ENCODE measurements around the gene H2AZ2.

H2AZ2 gene

GRCh38 chr7:44824894-44825526, 22.9 kb downstream of the H2AZ2 start:
- no peak for TF ChIP-seq CTCF (IDR thresholded peaks at IDR 0.05; ENCODE audit: borderline replicate concordance, insufficient read depth, low read depth, low read length)

GRCh38 chr7:44823255-44823781, 24.6 kb downstream of the H2AZ2 start:
- TF ChIP-seq CTCF (IDR thresholded peaks at IDR 0.05; ENCODE audit: borderline replicate concordance, insufficient read depth, low read depth, low read length): no peak
- no peak overlapping the region for H3K4me3 ChIP-seq (ENCODE audit: low read depth, low read length)

More at GRCh38 chr7:44824894-44825526, 22.9 kb downstream of the H2AZ2 start:
- no peak overlapping the region for H3K4me3 ChIP-seq (ENCODE audit: low read depth, low read length)

- no peak for TF ChIP-seq CTCF (IDR thresholded peaks at IDR 0.05; ENCODE audit: borderline replicate concordance, insufficient read depth, low read depth, low read length)
- no peak overlapping the region for H3K4me3 ChIP-seq (ENCODE audit: low read depth, low read length)
Measured at GRCh38 chr7:44819292-44819691, 28.6 kb downstream of the H2AZ2 start.

- H3K4me3 ChIP-seq (ENCODE audit: low read depth, low read length): no peak overlapping the region
- no peak for TF ChIP-seq CTCF (IDR thresholded peaks at IDR 0.05; ENCODE audit: borderline replicate concordance, insufficient read depth, low read depth, low read length)
Measured at GRCh38 chr7:44814919-44815318, 33.0 kb downstream of the H2AZ2 start.

- H3K4me3 ChIP-seq (ENCODE audit: low read depth, low read length): no peak overlapping the region
- no peak for TF ChIP-seq CTCF (IDR thresholded peaks at IDR 0.05; ENCODE audit: borderline replicate concordance, insufficient read depth, low read depth, low read length)
Measured at GRCh38 chr7:44811571-44811970, 36.3 kb downstream of the H2AZ2 start.

- no peak for TF ChIP-seq CTCF (IDR thresholded peaks at IDR 0.05; ENCODE audit: borderline replicate concordance, insufficient read depth, low read depth, low read length)
- H3K4me3 ChIP-seq (ENCODE audit: low read depth, low read length): no peak overlapping the region
Measured at GRCh38 chr7:44811093-44811492, 36.8 kb downstream of the H2AZ2 start.

- H3K4me3 ChIP-seq (ENCODE audit: low read depth, low read length): no peak overlapping the region
Measured at GRCh38 chr7:44808914-44809393, 38.9 kb downstream of the H2AZ2 start.

More at GRCh38 chr7:44808914-44809393, 38.9 kb downstream of the H2AZ2 start:
- TF ChIP-seq CTCF (IDR thresholded peaks at IDR 0.05; ENCODE audit: borderline replicate concordance, insufficient read depth, low read depth, low read length): no peak
